GOT3 (cell line): ENCODE data around the gene PARD3.
A peak's percentile ranks its signal among the peaks of the same experiment; 100 is the strongest.

Experiments
- DNase-seq: peaks from one replicate; lab custom pipeline; 2025; ENCODE audit warnings: mixed read lengths; lab: John Stamatoyannopoulos, UW

Gene PARD3

DNA sequence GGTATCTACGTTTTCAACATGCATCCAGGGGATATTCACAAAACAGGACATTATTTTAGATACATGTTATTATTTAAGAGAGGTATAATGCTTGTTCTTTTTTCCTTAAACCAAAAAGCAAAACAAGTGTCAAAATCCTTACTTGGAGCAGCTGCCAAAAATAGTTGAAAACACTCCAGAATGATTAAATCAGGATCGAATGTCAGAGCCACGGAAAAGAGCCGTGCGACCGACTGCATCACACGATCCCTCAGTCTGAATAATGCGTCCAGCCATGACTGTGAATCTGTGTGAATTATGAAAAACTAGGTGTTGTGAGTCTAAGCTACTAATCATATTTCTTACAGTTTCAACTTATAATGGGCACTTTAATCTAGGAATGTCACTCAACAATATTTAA is 126.0 kb downstream of the PARD3 start:
- DNase-seq, result no peak

DNA sequence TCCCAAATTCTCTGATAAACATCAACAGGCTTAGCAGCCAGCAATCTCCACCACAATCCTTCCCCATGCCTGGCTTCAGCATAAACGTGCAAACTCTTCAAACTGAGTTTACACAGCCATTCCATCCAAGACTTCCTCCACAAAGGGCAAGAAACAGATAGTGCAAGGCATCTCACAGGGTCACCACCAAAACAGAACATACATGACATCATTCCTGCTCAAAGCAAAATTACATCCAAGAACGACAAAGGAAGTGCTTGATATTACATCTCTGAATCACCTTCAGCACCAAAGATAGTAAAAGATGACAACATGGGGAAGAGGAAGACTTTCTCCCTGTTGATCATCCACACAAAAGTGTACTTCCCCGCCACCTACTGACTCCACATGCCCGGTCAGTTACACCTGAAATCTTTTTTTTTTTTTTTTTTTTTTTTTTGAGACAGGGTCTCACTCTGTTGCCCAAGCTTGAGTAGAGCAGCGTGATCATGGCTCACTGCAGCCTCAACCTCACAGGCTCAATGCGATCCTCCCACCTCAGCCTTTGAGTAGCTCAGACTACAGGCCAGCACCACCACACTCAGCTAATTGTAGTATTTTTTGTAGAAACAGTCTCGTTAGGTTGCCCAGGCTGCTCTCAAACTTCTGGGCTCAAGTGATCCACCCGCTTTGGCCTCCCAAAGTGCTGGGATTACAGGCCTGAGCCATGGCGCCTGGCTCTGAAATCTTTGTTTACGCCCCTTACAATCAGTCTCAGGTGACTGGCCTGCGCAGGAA is 127.5 kb downstream of the PARD3 start:
- DNase-seq, result no peak

DNA sequence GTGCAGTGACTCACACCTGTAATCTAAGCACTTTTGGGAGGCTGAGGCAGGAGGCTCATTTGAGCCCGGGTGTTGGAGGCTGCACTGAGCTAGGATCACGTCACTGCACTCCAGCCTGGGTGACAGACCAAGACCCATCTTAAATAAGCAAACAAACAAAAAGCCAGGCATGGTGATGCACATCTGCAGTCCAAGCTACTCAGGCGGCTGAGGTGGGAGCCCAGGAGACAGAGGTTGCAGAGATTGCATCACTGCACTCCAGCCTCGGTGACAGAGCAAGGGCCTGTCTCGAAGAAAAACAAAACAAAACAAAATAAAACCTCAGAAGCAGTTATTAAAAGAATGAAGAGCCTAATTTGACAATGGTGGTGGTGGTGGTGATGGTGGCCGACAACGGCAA is 132.5 kb downstream of the PARD3 start:
- DNase-seq, result no peak

DNA sequence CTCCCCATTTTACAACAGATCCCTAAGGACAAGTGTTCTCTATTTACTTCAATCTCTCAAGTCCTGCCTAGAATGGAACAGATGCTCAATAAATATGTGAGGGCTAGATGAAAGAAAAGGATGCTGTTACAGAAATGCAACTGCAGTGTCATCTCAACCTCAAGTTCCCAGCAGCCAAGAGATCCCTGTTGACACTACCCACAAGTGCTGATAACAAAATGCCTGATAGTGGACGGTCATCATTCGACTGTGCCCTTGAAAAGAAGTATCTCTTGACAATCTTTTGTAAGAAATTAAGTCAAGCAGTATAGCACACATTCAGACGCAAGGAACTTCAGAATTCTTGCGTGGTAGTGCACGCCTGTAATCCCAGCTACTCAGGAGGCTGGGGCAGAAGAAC is 133.2 kb downstream of the PARD3 start:
- no peak for DNase-seq

DNA sequence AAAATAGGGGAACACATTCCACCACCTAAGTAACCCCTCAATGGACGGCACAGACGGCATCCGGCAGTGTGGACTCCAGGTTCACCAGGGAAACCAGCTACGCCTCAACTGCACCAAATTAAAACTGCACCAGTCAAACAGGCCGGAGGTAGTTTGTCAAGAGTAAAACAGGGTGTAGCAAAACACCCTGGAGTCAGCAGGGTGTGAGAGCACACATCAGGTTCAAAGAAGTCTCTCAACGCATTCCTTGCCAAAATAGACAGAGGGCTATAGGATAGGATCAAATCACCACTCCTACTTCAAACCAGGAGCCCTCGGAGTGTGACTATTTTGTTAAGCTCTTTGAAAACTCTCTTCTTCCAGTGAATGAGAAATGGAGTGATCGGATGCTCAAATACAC is 135.9 kb downstream of the PARD3 start:
- DNase-seq, result no peak

DNA sequence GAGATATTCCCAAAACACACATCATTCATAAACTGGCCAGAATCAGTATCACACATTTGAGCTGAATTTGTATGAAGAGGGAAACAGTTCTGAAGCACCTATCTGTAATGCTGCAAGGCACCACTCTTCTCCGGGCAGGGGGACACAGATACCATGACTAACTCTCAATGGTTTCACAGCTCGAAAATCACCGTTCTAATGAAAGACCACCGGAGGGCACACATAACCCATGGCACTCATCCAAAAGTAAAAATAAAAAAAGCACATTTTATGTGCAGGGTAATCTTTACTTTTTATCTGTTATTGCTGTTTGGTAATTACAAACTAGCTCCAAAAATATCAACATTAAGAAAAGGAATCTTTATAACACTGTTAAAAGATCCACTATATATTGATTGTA is 137.5 kb downstream of the PARD3 start:
- no peak for DNase-seq

DNA sequence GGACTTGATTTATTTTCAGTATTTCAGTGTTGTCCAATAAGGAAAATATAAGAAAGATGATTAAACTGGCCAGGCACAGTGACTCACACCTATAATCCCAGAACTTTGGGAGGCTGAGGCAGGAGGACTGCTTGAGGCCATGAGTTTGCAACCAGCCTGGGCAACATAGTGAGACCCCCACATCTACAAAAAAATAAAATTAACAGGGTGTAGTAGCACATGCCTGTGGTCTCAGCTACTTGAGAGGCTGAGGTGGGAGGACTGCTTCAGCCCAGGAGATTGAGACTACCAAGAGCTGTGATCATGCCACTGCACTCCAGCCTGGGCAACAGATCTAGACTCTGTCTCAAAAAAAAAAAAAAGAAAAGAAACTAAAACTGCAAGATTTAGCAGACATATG is 138.0 kb downstream of the PARD3 start:
- no peak for DNase-seq

DNA sequence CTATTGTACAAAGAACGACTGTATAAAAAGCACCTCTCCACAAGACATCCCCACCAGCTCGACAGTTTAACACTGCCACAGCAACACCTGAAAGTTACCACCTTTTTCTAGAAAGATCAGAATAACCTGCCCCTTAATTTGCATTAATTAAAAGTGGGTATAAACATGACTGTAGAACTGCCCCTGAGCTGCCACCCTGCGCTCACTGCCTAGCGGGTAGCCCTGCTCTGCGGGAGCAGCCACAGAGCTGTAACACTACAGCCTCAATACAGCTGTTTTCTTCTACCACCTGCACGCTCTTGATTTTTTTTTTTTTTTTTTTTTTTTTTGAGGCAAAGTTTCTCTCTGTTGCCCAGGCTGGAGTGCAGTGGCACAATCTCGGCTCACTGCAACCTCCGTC is 140.9 kb downstream of the PARD3 start:
- DNase-seq, result no peak

DNA sequence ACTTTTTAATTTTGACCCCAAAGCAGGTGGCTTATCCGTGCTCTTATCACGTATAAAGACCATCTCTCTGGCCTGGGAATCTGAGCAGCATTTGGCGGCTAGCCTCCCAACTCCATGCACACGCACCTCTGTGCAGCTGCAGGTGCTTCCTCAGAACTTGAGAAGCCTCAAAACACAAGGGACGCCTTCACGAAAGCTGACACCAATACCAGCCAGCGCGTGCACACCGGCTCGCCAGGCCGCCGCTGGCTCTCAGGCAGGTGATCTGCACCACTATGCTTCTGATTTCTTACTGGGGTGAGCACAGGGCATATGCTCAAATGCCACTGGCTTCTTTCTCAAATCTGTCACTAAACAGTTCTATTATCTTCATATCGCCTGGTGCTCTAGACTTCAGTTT is 145.0 kb downstream of the PARD3 start:
- DNase-seq, result no peak

DNA sequence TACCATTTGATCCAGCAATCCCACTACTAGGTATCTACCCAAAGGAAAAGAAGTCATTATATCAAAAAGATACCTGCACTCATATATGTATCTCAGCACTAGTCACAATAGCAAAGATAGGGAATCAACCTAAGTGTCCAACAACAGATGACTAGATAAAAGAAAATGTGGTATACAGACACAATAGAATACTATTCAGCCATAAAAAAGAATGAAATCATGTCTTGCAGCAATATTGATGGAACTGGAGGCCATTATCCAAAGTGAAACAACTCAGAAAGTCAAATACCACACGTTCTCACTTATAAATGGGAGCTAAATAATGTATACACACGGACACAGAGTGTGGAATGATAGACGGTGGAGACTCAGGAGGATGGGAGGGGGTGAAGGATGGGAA is 146.0 kb downstream of the PARD3 start:
- no peak for DNase-seq

DNA sequence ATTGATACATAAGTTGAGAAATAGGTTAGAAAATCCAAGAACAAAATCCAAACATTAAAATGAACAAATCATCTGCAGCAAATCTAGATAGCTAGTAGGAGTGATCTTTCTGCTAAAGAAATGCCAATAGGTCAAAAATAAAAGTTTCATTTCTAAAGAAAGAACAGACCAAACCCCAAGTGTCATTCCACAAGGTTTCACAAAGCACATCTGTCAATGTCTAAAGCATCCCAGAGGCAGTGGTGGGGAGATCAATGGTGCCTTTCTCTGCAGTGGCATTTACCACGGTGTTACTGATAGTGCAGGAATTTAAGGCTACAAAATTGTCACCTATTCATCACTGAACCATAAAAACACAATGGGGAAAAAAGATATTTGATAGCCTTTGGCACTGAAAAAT is 147.9 kb downstream of the PARD3 start:
- DNase-seq, result no peak

DNA sequence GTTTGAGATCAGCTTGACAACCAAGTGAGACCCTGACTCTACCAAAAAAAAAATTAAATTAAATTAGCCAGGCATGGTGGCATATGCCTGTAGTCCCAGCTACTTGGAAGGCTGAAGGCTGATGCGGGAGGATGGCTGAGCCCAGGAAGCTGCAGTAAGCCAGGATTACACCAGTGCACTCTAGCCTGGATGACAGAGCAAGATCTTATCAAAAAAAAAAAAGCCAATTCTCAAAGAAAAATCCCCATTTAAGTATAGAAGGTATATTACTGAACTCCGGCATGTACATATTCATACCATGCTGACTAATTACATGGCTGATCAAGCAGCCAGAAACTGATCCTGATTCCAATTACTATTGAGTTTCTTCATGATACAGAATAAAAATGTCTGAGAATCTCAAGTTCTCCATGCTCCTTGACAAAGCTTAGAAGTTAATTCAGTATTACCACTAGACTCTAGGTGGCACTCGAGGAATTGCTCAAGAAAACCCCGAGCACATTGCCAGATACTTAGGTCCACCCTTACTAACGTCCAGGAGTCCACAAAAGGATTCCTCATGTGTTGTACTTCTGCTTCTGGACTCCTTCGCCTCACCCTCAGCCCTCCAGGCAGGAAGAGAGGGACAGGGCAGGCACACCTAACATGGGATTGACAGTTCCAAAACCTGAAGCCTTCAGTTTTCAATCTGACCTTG is 148.9 kb downstream of the PARD3 start:
- peak; percentile 10 for DNase-seq

DNA sequence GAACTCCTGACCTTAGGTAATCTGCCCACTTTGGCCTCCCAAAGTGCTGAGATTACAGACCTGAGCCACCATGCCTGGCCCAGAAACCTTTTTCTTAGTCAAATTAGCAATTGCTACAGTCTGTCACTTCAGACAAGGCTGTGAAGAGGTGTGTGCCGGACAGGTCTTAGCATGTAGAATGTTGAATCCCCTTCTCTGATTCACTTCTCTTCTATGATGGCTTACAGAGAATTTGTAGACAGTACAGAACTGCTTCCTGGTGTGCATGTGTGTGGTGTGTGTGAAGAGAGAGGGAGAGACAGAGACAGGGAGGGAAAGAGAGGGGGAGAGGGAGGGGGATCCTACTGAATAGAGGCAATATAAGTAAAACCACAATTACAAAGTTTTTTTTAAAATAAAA is 150.4 kb downstream of the PARD3 start:
- DNase-seq, result no peak

DNA sequence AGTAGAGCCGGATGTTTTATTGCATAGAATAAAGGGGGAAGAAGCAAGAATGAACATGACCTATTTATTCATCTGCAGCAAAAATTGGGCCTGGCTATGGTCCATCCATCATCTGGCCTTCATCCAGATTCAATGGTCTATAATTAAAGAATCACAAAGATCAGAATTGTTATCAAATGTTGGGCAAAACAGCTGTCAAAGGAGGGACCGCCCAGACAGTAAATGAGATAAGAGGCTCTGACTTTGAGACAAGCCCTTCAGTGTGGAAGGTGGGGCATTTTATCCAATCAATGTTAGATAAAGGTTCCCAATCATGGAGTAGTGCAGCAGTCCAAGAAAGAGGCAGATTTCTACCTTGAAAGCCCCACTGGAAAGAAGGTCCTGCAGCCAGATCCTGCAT is 153.5 kb downstream of the PARD3 start:
- no peak for DNase-seq

DNA sequence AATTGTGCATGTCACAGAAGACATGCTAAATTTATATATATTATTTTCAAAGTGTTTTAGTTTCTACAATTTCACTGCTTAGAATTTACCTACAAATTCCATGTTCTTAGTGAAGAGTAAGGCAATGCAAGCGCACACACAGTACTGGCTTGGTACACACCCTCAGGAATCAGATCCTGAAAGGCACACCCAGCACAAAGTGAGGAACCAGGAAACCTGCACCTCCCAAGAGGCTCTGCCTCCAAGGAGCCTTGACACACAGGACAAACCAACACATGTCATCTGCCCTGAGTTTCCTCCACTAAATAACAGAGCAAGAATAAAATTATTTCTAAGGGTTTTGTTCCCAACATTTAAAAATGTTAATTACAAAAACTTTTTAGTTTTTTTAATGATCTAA is 156.2 kb downstream of the PARD3 start:
- DNase-seq, result no peak

DNA sequence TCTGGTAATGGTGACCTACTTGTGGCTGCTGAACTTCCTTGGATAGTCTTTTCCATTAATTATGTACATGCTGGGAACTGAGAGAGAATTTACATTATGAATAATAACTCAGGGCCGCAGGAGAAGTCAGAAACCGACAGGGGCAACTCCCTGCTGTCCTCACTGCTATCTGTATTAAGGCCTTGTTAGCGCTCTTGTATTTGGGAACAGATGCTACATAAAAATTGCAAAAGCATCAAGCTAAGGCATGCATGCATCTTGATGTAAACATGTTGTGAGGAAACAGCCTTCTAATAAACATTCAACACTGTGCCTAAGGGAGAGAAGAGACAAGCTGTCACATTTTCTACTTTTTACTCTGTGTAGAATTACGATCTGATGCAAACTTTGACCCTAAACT is 158.4 kb downstream of the PARD3 start:
- no peak for DNase-seq

DNA sequence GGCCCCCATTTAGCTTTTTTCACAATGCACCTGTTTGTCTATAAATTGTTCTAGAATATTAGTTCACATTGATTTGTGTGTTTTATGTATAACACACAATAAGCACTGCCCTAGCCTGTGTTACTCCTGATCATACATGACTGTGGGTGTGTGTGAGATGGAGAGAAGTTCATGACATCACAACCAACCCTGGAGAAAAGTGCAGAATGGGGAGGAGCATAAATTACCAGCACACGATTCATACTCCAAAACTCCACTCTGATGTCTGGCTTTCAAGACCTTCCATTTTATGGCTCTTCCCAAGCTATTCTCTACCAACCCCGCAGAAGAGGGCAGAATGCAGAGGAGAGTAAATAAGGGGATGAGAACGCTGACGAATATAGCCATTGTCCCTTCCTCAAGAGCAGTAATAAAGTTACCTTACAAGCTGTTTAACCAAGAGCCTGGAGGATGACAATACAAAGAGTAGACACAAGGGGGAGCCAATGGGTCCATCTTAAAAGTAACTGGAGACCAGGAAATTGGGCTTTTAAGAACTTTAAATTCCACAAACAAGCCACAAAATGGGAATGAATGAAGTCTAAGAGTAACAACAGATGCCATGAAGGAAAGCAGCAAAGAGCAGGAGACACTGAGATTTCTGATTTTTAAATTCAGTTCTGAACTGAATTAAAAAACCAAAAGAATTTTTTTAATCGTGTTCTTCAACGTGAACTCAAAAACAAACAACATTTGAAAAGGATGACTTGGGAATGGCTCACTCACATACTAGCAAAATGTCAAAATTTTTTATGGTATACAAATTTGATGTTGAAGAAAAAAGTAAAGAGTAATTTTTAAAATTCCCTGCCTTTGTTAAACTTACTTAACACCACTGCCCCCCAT is 159.6 kb downstream of the PARD3 start:
- no peak for DNase-seq

DNA sequence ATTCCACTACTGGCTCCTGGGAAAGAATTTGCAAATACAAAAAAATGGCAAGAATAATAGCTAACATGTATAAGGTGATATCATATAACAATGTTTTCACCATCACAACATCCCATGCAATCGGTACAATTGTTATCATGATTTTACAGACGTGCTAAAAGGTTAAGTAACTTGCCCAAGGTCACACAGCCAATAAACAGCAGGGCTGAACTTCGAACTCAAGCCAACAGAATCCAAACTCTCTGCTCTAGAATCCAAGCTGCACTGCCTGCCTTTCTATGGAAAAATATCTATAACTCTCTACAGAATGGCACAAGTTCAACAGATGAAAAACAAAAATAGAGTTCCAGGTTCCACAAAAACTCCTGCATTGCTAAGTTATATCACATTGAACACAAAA is 160.9 kb downstream of the PARD3 start:
- no peak for DNase-seq

DNA sequence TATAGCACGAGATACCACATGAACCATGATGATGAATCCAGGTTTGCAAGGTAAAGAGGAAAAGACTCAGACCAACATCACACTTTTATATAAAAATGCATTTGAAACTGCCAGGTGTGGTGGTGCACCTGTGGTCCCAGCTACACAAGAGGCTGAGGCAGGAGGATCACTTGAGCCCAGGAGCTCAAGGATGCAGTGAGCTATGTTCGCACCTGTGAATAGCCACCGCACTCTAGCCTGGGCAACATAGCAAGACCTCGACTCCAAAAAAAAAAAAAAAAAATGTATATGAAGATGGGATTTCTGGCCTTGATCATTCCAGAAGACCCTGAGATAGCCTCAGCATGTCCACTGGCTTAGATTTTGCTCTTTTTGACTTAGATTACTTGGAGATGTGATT is 161.6 kb downstream of the PARD3 start:
- no peak for DNase-seq

DNA sequence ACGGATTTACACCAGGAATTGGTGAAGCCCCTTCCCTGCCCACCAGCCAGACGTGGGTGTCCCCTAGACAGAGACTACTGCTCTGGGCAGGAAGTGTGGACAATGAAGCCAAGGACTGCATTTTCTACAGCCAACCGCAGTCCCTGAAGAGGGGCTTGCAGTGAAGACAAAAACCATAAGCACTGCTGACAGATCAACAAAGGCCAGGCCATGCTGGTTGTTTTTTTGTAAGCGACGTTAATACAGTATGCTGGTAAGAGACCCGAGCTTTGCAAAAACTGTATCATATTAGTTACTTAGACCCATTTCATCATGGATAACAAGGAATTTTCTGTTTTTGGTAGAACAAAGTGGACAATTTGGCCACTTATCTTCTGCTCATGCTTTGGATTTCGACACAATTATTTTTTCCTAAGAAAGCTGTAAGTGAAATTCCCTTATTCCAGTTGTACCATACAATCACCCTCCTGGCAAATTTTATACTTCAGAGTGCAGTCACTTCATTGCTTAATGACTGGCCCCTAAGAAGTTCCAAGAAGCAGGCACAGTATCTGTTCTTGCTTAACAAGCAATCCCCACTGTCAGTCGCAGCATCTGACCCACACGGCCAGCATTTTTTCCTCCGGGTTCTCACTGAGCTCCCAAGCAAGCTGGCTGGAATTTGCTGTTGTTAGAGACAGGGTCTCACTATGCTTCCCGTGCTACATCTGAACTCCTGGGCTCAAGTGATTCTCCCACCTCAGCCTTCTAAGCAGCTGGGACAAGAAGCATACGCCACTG is 163.5 kb downstream of the PARD3 start:
- no peak for DNase-seq

DNA sequence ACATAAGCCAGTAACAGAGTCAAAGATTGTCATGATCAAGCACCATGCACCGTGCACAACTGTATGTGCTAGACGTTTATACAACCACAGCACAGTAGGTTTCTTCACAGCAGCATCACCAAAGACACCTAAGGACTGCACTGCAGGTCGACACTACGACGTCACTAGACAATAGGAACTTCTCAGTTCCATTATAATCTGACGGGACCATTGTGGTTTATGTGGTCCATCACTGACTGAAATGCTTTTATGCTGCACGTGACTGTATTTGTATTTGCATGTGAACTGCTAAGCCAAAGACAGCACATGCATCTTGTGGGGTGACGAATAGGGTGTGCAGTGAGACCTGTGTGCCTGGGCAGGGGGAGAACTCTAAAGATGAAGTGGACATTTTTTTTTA is 164.9 kb downstream of the PARD3 start:
- no peak for DNase-seq

DNA sequence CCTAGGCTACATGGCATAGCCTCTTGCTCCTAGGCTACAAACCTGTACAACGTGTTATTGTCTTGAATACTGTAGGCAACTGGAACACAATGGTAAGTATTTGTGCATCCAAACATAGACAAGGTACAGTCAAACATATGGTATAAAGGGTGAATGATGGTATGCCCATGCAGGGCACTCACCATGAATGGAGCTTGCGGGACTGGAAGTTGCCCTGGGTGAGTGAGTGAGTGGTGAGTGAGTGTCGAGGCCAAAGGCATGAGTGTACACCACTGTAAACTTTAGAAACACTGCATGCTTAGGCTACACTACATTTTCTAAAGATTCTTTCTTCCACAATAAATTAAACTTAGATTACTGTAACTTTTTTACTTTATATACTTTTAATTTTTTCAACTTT is 165.7 kb downstream of the PARD3 start:
- DNase-seq, result no peak
